ENCODE results near the gene NEDD9.

Gene NEDD9, protein sequence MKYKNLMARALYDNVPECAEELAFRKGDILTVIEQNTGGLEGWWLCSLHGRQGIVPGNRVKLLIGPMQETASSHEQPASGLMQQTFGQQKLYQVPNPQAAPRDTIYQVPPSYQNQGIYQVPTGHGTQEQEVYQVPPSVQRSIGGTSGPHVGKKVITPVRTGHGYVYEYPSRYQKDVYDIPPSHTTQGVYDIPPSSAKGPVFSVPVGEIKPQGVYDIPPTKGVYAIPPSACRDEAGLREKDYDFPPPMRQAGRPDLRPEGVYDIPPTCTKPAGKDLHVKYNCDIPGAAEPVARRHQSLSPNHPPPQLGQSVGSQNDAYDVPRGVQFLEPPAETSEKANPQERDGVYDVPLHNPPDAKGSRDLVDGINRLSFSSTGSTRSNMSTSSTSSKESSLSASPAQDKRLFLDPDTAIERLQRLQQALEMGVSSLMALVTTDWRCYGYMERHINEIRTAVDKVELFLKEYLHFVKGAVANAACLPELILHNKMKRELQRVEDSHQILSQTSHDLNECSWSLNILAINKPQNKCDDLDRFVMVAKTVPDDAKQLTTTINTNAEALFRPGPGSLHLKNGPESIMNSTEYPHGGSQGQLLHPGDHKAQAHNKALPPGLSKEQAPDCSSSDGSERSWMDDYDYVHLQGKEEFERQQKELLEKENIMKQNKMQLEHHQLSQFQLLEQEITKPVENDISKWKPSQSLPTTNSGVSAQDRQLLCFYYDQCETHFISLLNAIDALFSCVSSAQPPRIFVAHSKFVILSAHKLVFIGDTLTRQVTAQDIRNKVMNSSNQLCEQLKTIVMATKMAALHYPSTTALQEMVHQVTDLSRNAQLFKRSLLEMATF

DNA sequence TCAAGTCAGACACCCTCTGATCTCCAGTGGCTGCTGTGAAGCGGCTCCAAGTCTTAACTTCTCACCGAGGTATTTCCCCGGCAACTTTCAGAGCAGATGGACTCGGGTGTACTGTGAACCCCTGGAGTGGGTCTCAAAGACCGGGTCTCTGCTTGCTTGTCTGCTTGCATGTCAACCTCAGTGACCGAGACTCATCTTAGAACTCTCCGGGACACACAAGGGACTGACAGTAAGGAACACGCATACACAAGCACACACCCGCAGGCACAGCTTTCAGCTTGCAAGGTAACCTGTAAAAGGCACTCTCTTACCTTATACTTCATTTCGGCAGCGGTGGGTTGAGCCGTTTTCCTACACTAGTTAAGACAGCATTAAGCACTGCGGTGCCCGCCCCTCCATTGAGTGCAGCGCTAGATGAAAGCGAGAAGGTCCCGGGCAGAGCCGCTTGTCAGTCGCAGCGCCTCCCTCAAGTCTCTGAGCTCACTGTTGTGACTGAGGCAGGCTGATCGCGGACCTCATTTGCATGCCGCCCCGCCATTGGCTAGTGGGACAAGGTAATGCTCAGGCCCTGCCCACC, at the start of gene NEDD9:
NEDD9 (minus strand) TSS at position 476 of the 577 bp plus-strand sequence; CDS start at position 323, 153 bp downstream.
- peak; percentile 96 for DNase-seq

DNA sequence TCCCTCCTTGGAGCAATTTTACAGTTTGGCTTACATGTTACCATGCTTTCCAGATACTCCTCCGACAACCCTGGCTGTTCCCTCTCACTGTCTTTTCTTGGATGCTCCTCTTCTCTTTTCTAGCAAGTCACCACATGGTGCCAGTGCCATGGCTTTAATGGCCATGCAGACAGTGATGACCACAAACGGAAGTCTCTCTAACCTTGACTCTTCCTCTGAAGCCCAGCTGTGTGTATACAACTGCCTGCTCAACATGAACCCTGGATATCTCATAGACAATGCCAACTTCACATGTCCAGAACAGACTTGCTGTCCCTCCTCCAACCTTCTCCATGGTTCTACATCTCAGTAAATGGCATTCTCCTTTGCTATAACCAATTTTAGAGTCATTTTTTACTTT, 49.8 kb upstream of the NEDD9 start:
- no peak for DNase-seq

DNA sequence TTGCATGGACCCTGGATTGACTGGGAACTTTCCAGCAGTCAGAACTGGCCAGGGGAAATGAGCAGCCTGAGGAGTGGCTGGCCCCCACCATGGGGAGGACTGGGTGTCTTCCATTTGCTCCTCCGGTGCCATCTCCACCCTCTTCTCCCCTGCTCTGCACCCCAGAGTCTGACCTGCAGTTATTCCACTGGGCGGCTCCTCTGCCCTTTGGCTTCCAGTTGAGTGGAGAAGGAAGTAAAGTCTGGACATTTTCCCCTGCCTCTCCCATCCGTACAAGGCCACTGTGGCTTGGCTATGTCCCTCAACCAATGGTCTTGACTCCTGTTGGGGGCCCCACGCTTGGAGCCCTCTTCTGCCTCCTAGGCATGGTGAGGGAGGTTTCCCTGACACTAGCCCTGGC, 47.9 kb upstream of the NEDD9 start:
- no peak for DNase-seq

DNA sequence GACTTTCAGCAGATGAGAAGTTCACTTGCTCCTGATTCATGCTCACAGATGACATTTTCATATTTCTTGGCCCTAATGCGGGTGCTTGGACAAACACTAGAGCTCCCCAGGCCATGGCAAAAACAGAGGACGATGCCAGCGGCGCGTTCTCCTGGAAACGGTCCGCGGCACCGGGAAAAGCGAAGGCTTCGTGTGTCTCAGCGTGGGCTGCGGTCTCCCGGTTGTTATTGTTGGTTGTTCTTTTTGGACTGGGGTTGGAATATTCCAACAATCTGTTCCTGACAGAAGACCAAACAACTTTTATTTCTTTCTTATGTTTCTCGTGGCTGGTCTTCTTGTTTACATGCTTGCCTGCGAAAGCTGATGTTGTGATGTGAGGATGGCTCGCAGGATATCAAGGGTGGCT, 46.8 kb upstream of the NEDD9 start:
- no peak for DNase-seq

DNA sequence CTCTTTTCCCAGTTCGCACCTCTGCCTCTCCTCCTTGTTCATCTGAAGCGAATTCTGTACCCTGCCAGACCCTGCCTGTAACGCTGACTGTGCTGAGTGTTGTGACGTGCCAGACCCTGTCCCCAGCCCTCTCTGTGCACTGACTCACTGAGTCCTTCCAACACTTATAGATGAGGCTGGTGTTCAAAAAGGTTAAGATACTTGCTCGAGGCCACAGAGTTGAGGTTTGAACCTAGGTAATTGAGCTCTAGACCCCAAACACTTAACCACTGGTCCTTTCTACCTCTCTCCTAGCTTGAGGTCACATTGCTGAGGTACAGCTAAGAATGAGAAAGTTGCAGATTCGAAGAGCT, 45.7 kb upstream of the NEDD9 start:
- peak; percentile 58 for DNase-seq

DNA sequence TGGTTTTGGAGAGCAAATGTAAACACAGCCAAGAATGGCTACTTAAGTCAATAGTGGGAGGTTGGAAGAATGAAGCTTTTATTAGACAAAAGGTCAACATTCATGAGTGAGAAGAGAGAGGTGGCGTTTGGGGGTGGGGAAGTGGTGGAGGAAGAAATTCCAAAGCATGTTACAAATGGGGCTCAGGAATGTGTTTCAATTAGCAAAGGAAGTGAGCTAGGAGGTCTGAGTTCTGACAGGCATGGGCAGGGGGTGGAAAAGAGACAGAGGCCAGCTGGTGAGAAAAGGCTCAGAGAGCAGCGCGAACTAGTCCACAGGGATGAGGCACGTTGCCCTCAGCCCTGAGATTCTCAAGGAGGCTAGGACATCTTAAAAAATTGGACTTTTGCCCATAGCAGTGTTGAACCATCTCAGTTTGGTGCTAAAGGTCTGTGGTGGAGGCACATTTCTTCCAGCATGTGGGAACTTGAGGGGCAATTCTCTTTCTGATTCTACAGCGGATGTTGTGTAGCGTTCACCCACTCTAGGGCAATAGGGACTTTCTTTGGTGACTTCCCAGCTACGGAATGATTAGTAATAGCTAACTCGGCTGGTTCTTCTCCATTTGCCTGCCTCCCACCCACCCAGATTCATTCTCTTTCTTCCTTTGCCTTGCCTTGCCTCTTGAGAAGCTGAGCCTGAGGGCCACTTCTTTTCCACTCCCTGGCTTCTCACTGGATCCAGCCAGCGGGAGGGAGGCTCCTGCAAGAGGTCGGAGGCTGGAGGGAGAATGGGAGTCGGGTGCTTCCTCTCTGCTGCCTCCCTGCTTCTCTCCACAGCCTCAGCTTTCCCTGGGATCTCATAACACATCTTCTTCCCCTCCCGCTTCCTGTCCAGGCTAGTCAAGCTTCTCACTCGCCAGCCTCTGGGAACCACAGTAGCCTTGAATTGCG, 45.1 kb upstream of the NEDD9 start:
- peak; percentile 56 for DNase-seq

DNA sequence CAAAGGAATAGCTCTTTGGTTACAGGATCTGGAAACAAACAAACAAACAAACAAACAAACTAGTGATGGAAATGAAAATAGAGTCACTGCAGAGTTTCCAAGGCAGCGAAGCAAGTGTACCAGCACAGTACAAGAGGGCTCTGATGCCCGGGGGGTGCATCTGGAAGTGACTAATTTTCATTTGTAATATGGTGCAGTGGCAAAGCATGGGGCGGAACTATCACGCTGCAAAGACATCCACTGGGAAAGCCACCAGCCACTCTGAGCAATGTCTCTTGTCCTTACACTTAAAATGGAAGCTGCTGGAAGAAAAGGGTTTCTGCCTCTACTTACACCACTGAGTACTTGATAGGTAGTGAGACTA, 44.4 kb upstream of the NEDD9 start:
- DNase-seq = no peak

DNA sequence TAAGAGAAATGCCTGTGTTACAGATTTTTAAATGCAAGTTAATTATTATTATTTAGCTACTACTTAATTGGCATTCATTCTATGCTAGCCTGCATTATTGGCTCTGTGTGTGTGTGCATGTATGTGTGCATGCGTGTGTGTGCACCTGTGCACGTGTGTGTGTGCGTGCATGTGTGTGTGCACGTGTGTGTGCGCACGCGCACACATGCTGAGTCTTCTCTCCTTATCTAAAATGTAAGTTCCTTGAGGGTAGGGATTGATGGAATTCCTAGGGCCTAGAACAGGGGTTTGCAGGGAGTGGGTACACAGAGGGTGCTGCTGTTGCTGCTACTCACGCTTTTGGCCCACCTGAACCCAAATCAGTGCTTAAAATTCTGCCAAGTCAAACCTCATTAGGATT, 43.8 kb upstream of the NEDD9 start:
- no peak for DNase-seq

DNA sequence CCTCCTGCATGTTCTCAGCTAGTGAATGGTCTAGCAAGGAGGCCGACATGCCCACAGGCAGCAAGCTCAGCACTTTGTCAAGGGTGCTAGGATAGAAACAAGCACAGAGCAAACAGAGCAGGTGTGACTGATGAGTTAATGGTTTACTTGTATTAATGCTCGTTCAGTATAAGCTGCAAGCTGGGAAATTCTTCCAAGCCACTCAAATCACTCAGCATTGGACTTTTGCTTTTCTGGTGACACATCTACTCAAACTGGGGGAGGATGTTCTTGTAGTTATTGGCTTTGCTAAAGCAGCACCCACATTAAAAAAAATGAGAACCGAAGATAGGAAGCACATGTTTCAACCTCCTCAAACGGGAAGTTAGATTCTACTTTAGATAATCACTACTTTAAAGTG, 43.1 kb upstream of the NEDD9 start:
- peak; percentile 33 for DNase-seq

DNA sequence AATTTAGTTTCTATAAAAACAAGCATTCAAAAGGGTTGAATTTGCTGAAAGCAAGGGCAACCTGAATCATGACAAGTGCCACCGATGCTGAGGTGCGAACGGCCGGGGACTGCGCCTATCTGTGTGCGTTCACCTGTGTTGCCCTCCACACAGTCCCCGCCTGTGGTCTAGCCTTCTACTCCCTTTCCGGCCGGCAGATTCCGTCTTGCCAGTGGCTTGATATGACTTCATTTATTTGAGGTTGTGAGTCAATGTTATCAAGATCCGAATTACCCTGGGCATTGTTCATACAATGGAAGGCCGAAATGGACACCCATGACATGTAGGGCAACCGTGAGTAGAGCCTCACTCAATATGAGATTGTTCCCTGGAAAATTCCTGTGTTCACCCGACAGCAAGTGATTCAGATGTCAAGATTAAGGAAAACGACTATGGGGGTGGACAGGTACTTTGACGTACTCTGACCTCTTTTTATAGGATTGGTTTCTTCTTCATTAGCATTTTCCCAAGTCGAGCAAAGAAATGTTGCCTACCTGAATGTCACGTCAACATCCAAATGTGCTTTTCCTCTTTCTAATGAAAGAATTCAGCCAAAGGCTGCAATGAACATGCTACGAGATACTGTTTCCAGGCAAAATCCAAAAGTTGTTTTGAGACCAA, 41.1 kb upstream of the NEDD9 start:
- no peak for DNase-seq

DNA sequence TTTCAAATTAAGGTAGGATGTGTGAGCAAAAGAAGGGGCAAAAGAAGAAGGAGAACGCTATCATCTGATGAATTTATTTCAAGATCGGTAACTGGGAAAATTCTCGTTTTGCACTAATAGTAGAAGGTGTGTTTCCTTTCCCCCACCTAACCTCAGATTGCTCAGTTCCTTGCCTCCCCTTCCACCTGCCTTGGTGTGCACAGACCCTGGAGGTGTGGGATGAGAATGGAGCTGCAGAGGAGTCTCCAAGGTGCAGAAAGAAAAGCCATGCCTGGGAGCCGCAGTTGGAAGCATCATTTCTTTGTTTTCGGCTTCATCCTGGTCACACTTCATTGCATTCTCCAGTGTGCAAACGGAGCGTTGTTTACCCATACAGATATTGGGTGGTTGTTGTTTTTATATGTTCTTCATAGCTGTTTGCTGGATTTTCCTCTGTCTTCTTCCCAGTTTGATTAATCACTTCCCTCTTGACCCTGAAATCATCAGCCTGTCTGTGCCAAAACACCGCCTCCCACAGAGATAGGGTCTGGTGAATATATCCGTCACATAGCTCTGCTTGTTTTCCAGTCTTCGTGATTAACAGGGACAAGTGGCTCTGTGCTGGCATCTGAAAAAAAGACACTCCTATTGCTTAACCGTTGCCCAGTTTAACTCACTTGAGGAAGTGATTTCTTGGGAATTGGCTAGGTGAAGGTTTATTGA, 40.2 kb upstream of the NEDD9 start:
- DNase-seq = no peak

DNA sequence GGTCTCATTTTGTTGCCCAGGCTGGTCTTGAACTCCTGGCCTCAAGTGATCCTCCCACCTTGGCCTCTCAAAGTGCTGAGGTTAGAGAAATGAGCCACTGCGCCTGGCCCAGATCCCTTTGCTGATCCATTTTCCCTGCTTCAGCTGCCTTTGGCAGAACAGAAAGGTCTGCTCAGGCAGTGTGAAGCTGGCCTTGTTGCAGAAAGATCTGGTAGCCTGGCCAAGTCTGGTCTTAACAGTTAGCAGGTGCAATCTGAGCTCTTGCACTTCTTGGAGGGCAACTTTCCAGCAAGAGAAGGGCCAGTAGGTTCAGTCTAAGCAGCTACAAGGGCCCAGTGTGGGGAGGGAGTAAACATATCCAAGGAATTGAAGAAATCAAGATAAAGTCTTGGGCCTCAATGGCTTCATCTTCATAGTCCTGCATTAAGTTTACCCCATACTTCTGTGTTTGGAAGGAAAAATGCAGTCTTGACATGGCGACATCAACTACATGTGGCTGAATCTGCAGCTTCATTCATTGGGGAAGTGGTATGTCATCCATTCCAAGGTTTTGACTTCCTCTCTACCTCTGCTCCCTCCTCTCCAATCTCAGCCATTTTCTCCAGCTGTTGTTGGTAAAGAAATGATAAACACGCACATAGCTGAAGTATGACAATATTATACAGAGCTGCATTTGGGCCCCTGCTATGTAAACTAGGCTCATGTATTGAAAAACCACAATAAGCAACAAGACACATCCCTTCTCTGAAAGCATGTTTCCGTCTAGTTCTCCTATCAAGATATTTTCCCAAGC, 39.0 kb upstream of the NEDD9 start:
- DNase-seq = no peak

DNA sequence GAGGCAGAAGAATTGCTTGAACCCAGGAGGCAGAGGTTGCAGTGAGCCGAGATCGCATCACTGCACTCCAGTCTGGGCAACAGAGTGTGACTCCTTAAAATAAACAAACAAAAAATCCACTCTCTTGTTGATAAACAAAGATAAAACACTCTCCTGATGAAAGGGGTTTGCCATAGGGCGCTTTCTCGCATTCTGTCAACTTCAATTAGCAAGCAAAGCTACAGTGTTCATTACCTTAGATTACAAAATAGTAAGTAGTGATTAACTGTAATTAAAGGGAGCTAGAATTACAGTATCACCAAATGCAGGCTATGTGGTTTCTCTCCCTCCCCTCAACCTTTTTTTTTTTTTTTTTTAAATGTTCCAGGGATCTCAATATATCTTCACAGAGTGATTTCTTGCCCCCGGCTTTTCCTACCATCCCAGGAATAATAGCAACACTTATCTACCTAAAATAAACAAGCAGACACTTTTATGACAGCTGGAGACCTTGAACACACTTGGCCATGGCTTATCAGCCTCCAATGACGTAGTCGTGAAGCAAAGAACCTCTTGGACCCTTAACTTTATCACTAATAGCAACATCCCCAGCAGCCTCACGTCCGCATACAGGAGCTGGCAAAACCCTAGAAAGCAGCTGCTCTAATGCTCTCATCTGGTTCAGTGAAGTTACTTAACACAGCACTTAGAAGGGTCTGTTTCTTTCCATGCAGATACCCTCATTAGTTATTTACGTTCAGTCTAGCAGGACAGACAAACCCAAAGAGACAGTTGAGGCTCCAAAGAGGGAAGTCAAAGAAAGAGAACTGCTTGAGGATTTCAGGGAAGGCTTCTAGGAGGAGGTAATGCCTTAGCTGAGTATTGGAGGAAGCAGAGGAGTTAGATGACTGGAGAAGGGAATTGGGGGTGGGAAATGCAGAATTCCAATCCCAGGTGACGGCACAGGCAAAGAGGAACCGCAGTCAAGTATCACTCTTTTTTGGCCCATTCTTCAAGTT, 37.9 kb upstream of the NEDD9 start:
- DNase-seq = no peak

DNA sequence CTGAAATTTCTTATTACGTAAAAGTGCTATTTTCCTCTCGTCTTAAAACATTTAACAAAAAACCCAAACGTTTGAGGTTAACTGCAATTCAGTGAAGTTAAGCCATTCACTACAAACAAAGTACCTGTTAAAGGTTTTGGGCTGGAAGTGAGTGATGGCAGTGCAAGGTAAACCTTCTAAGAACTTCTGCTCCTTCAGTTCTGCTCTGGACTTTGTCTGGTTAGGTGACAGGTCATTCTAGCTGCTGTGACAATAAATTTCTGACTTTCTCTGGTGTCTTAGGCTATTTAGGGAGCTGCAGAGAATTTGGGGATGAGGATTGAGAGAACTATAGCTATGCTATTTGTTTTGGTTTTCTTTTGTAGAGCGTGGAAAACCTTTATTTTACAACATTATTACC, 36.5 kb upstream of the NEDD9 start:
- no peak for DNase-seq

DNA sequence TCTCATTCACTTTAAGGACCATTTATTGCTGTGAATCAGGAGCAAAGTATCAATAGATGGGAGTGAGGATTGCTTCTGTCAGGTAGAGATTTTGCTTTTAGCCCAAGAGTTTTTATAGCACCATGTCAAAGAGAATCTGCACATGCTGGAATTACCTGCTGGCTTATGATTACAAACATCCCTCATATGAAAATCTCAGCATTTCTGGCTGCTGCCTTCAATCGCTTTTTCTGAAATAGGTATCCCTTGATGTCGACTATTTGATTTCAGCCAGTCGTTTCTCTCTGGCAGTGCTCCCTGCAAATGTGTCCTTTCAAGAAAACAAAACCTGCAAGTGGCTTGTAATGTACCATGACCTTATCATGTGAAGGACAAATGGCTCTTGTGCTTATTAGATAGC, 34.5 kb upstream of the NEDD9 start:
- DNase-seq = no peak

DNA sequence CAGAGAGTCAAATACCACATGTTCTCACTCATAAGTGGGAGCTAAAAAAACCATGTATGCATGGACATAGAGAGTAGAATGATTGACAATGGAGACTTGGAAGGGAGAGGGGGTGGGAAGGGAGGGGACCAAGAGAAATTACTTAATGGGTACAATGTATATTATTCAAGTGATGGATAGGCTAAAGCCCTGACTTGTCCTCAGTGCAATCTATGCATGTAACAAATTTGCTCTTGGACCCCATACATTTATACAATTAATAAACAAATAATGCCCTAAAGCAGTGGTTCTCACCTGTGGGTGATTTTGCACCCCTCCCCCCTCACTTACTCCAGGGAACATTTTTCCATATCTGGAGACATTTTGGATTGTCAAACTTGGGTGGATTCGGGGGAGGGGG, 33.5 kb upstream of the NEDD9 start:
- no peak for DNase-seq

DNA sequence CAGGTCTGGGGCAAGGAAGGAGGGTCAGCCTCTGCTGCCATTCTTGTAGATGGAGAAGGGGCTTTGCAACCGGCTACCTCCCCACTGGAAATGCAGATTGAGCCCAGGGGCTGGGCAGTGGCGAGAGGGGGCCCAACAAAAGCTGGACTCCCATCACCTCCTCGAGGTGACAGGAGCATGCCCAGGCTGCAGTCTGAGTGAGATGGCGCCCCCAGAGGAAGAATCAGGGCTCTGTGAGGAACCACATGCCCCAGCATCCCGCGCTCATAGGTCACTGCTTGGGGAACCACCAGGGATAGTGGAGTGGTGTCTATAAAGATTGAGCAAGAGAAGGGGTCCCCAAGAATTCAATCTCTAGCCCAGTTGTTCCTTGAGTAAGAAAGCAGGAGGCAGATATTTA, 31.6 kb upstream of the NEDD9 start:
- no peak for DNase-seq

DNA sequence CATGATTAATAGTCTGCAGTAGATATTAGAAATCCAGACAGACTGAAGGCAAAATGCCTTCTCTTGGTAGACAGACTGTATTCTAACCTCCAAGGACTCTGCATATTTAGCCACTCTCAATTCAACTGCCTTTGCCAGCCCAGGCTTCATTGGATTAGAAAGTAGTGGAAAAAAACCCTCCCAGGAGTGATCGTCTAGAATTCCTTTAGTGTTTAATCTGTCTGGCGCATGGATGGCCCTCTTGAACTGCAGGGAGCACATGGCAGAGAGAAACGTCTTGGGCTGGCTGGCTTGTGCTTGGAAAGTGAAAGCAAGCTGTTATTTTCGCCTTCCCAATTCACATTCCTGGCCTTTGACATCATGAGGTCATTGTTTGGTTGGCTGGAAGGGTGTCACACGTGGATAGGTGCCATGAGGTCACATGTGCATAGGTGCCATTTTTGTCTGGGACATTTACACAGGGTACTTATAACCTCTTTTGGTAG, 30.9 kb upstream of the NEDD9 start:
- DNase-seq = no peak

DNA sequence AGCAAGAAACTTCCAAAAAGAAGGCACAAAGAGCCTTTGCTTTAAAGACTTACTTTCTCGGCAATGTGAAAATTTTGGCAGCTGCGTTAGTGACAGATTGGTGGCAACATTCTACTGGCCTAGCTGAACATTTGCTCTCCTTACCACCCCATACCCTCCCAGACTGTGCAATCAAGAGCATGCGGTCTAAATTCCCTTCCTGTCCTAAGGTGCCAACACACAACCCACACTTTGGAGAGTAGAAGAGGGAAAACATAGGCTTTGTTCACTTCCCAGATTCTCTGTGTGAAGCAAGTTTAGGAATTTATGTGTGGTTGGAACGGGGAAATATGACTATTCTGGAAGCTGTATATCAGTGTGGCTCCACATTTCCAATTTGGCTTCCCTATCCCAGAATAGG, 29.8 kb upstream of the NEDD9 start:
- no peak for DNase-seq

Data from activated naive CD4-positive, alpha-beta T cell treated with Interleukin-2 at 50 U/mL for 16 hours (primary cell).